Measurements from ENCODE around the gene ENDOV. TPM values are rescaled to one million over a fixed set of nuclear protein-coding genes. Genes with fewer than 3 reads are reported as not detected.

ENDOV gene
- total and polyA plus RNA-seq, 2 of the 13 experiments (the other 11 are each of a cell fraction or from before 2014, with no cell fraction given): 15.1 to 17.1 TPM

GRCh38 chr17:80414803-80415625 lies at the start of gene ENDOV (continued):
- TF ChIP-seq, protein P1, sequence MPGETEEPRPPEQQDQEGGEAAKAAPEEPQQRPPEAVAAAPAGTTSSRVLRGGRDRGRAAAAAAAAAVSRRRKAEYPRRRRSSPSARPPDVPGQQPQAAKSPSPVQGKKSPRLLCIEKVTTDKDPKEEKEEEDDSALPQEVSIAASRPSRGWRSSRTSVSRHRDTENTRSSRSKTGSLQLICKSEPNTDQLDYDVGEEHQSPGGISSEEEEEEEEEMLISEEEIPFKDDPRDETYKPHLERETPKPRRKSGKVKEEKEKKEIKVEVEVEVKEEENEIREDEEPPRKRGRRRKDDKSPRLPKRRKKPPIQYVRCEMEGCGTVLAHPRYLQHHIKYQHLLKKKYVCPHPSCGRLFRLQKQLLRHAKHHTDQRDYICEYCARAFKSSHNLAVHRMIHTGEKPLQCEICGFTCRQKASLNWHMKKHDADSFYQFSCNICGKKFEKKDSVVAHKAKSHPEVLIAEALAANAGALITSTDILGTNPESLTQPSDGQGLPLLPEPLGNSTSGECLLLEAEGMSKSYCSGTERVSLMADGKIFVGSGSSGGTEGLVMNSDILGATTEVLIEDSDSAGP (CRISPR knock-in tag; IDR thresholded peaks at IDR 0.05; ENCODE audit: borderline replicate concordance): peak; percentile 94; the same call in 1 of the 2 replicates
- TF ChIP-seq BHLHE40 (IDR thresholded peaks at IDR 0.05; ENCODE audit: low read length): no peak
- no peak for TF ChIP-seq ZMYM2 (CRISPR knock-in tag; IDR thresholded peaks at IDR 0.05)
- TF ChIP-seq AKAP8 (CRISPR knock-in tag; IDR thresholded peaks at IDR 0.05): no peak
- TF ChIP-seq ZXDC (CRISPR knock-in tag; IDR thresholded peaks at IDR 0.05): peak; percentile 72; the same call in 1 of the 2 replicates
- no peak; the same call in 1 of the 2 replicates for TF ChIP-seq HES4 (CRISPR knock-in tag; IDR thresholded peaks at IDR 0.05; ENCODE audit: borderline replicate concordance)
- no peak for TF ChIP-seq TRIM24 (CRISPR knock-in tag; IDR thresholded peaks at IDR 0.05)
- peak; percentile 53; the same call in 1 of the 2 replicates for TF ChIP-seq JUN (CRISPR knock-in tag; IDR thresholded peaks at IDR 0.05)
- TF ChIP-seq FOXJ3 (CRISPR knock-in tag; IDR thresholded peaks at IDR 0.05; ENCODE audit: borderline replicate concordance): peak; percentile 33; the same call in 1 of the 2 replicates
- TF ChIP-seq TOE1 (CRISPR knock-in tag; IDR thresholded peaks at IDR 0.05): no peak
- TF ChIP-seq CREM (IDR thresholded peaks at IDR 0.05): peak; percentile 97
- peak; percentile 78 for TF ChIP-seq CREM (CRISPR knock-in tag; IDR thresholded peaks at IDR 0.05)
- peak in 1 of 2 experiments; percentile 14; a peak in 1 of 4 replicates for TF ChIP-seq ATF4 (CRISPR knock-in tag; IDR thresholded peaks at IDR 0.05)
- 0 out of 2 replicates have a peak, but pooled peaks have one; percentile 60 for TF ChIP-seq RELA (CRISPR knock-in tag; IDR thresholded peaks at IDR 0.05)
- TF ChIP-seq, protein P2, sequence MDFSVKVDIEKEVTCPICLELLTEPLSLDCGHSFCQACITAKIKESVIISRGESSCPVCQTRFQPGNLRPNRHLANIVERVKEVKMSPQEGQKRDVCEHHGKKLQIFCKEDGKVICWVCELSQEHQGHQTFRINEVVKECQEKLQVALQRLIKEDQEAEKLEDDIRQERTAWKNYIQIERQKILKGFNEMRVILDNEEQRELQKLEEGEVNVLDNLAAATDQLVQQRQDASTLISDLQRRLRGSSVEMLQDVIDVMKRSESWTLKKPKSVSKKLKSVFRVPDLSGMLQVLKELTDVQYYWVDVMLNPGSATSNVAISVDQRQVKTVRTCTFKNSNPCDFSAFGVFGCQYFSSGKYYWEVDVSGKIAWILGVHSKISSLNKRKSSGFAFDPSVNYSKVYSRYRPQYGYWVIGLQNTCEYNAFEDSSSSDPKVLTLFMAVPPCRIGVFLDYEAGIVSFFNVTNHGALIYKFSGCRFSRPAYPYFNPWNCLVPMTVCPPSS (IDR thresholded peaks at IDR 0.05): no peak
- peak; percentile 40; the same call in 1 of the 2 replicates for TF ChIP-seq STAT5B (CRISPR knock-in tag; IDR thresholded peaks at IDR 0.05)
- peak; percentile 2; the same call in 1 of the 2 replicates for TF ChIP-seq KLF15 (CRISPR knock-in tag; IDR thresholded peaks at IDR 0.05; ENCODE audit: borderline replicate concordance)
- TF ChIP-seq, protein P3, sequence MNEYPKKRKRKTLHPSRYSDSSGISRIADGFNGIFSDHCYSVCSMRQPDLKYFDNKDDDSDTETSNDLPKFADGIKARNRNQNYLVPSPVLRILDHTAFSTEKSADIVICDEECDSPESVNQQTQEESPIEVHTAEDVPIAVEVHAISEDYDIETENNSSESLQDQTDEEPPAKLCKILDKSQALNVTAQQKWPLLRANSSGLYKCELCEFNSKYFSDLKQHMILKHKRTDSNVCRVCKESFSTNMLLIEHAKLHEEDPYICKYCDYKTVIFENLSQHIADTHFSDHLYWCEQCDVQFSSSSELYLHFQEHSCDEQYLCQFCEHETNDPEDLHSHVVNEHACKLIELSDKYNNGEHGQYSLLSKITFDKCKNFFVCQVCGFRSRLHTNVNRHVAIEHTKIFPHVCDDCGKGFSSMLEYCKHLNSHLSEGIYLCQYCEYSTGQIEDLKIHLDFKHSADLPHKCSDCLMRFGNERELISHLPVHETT (CRISPR knock-in tag; conservative IDR thresholded peaks at IDR 0.05): peak; percentile 56
